ENCODE results near the gene CEP97.

DNA sequence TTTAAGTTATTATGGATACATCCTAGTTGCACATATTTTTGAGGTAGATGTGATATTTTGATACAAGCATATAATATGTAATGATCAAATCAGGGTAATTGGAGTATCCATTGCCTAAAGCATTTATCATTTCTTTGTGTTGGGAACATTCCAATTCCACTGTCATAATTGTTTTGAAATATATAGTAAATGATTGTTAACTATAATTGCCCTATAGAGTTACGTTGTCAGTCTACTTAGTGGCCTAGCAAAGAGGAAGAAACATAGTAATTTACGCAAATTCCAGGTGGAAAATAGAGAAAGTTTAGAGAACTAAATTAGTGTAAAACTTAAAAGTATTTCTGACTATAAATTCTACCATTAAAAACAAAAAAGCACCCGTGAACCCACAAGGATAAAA lies 79.5 kb downstream of the CEP97 start:
- no peak for TF ChIP-seq CTCF (tag by site-specific recombination; IDR thresholded peaks at IDR 0.05)
- TF ChIP-seq, protein P1, sequence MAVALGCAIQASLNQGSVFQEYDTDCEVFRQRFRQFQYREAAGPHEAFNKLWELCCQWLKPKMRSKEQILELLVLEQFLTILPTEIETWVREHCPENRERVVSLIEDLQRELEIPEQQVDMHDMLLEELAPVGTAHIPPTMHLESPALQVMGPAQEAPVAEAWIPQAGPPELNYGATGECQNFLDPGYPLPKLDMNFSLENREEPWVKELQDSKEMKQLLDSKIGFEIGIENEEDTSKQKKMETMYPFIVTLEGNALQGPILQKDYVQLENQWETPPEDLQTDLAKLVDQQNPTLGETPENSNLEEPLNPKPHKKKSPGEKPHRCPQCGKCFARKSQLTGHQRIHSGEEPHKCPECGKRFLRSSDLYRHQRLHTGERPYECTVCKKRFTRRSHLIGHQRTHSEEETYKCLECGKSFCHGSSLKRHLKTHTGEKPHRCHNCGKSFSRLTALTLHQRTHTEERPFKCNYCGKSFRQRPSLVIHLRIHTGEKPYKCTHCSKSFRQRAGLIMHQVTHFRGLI (tag by site-specific recombination; IDR thresholded peaks at IDR 0.05), result no peak
- no peak for TF ChIP-seq YY1 (tag by site-specific recombination; IDR thresholded peaks at IDR 0.05)
- no peak for TF ChIP-seq ZNF350 (tag by site-specific recombination; IDR thresholded peaks at IDR 0.05)
- TF ChIP-seq, protein P2, sequence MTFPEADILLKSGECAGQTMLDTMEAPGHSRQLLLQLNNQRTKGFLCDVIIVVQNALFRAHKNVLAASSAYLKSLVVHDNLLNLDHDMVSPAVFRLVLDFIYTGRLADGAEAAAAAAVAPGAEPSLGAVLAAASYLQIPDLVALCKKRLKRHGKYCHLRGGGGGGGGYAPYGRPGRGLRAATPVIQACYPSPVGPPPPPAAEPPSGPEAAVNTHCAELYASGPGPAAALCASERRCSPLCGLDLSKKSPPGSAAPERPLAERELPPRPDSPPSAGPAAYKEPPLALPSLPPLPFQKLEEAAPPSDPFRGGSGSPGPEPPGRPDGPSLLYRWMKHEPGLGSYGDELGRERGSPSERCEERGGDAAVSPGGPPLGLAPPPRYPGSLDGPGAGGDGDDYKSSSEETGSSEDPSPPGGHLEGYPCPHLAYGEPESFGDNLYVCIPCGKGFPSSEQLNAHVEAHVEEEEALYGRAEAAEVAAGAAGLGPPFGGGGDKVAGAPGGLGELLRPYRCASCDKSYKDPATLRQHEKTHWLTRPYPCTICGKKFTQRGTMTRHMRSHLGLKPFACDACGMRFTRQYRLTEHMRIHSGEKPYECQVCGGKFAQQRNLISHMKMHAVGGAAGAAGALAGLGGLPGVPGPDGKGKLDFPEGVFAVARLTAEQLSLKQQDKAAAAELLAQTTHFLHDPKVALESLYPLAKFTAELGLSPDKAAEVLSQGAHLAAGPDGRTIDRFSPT (tag by site-specific recombination; IDR thresholded peaks at IDR 0.05), result no peak
- no peak for TF ChIP-seq RBAK (tag by site-specific recombination; IDR thresholded peaks at IDR 0.05)
- no peak for TF ChIP-seq ZNF362 (tag by site-specific recombination; IDR thresholded peaks at IDR 0.05)
- no peak for TF ChIP-seq ZNF223 (tag by site-specific recombination; IDR thresholded peaks at IDR 0.05)
- TF ChIP-seq MZF1 (tag by site-specific recombination; IDR thresholded peaks at IDR 0.05; ENCODE audit: borderline replicate concordance), result no peak
- no peak for TF ChIP-seq SCRT2 (tag by site-specific recombination; IDR thresholded peaks at IDR 0.05)

Measured in HEK293 (cell line).